Measurements from ENCODE around the gene NDUFAF8.

NDUFAF8 gene

GRCh38 chr17:81238815-81239713 is at the start of gene NDUFAF8, which contains the start of gene TEPSIN:
TSS of gene NDUFAF8 (plus strand) at chr17:81239318. CDS start at chr17:81239364, 46 bp downstream.
TSS of gene TEPSIN (minus strand) at chr17:81239055. CDS start at chr17:81239033, 22 bp downstream.
- peak; percentile 99 for DNase-seq (ENCODE audit: low read depth)

GRCh38 chr17:81189670-81190530 is 49.2 kb upstream of the NDUFAF8 start:
- DNase-seq (ENCODE audit: low read depth), result no peak

- no peak for DNase-seq (ENCODE audit: low read depth)
Measured at GRCh38 chr17:81190591-81190990, 48.5 kb upstream of the NDUFAF8 start.

GRCh38 chr17:81191116-81191515 is 48.0 kb upstream of the NDUFAF8 start:
- no peak for DNase-seq (ENCODE audit: low read depth)

- DNase-seq (ENCODE audit: low read depth), result no peak
Measured at GRCh38 chr17:81191646-81192045, 47.5 kb upstream of the NDUFAF8 start.

- no peak for DNase-seq (ENCODE audit: low read depth)
Measured at GRCh38 chr17:81192386-81193050, 46.6 kb upstream of the NDUFAF8 start.

- DNase-seq (ENCODE audit: low read depth), result no peak
Measured at GRCh38 chr17:81193051-81193410, 46.1 kb upstream of the NDUFAF8 start.

- no peak for DNase-seq (ENCODE audit: low read depth)
Measured at GRCh38 chr17:81193470-81194224, 45.5 kb upstream of the NDUFAF8 start.

- DNase-seq (ENCODE audit: low read depth), result no peak
Measured at GRCh38 chr17:81194225-81194760, 44.8 kb upstream of the NDUFAF8 start.

GRCh38 chr17:81194941-81195901 is 43.9 kb upstream of the NDUFAF8 start:
- no peak for DNase-seq (ENCODE audit: low read depth)

- no peak for DNase-seq (ENCODE audit: low read depth)
Measured at GRCh38 chr17:81195941-81196495, 43.1 kb upstream of the NDUFAF8 start.

- DNase-seq (ENCODE audit: low read depth), result no peak
Measured at GRCh38 chr17:81196505-81197408, 42.4 kb upstream of the NDUFAF8 start.

GRCh38 chr17:81197409-81197795 is 41.7 kb upstream of the NDUFAF8 start:
- DNase-seq (ENCODE audit: low read depth), result no peak

GRCh38 chr17:81197831-81198490 is 41.2 kb upstream of the NDUFAF8 start:
- no peak for DNase-seq (ENCODE audit: low read depth)

- DNase-seq (ENCODE audit: low read depth), result no peak
Measured at GRCh38 chr17:81198826-81199481, 40.2 kb upstream of the NDUFAF8 start.

- no peak for DNase-seq (ENCODE audit: low read depth)
Measured at GRCh38 chr17:81199482-81199830, 39.7 kb upstream of the NDUFAF8 start.

- DNase-seq (ENCODE audit: low read depth), result no peak
Measured at GRCh38 chr17:81200201-81200600, 38.9 kb upstream of the NDUFAF8 start.
